GM19452 (cell line): ENCODE results near the gene DGCR6L.
A peak's percentile ranks its signal among the peaks of the same experiment; 100 is the strongest.
"Not testable (repeated sequence)": the region's sequence is repeated elsewhere in the genome, so short reads cannot be mapped to it uniquely, and the experiment has no call there.

Source experiments
- ATAC-seq: cut with Tn5 transposase; IDR thresholded peaks from one replicate; pipeline ENCODE4 v1.9.1; 2021; ENCODE audit not compliant: unreplicated experiment

The DGCR6L gene

GRCh38 chr22:20328569-20328930, 8.7 kb upstream of the DGCR6L start:
- ATAC-seq = not testable (repeated sequence)

GRCh38 chr22:20325996-20326395, 6.1 kb upstream of the DGCR6L start:
- ATAC-seq = not testable (repeated sequence)

GRCh38 chr22:20324139-20324516, 4.3 kb upstream of the DGCR6L start:
- ATAC-seq = no peak

- not testable (repeated sequence) for ATAC-seq
Observed at GRCh38 chr22:20321552-20322211, 1.8 kb upstream of the DGCR6L start.

- peak; percentile 6 for ATAC-seq
Observed at GRCh38 chr22:20320659-20321551, 1.0 kb upstream of the DGCR6L start.

GRCh38 chr22:20319041-20319744, 667 bp downstream of the DGCR6L start:
- peak; percentile 4 for ATAC-seq

- not testable (repeated sequence) for ATAC-seq
Observed at GRCh38 chr22:20318043-20318688, 1.7 kb downstream of the DGCR6L start.

- ATAC-seq = not testable (repeated sequence)
Observed at GRCh38 chr22:20317402-20318042, 2.3 kb downstream of the DGCR6L start.

GRCh38 chr22:20316844-20317401, 2.9 kb downstream of the DGCR6L start:
- ATAC-seq = no peak

- no peak for ATAC-seq
Observed at GRCh38 chr22:20316217-20316843, 3.5 kb downstream of the DGCR6L start.

- no peak for ATAC-seq
Observed at GRCh38 chr22:20315337-20316216, 4.3 kb downstream of the DGCR6L start.

GRCh38 chr22:20314741-20315336, 5.0 kb downstream of the DGCR6L start:
- ATAC-seq = not testable (repeated sequence)

GRCh38 chr22:20314206-20314605, 5.7 kb downstream of the DGCR6L start:
- ATAC-seq = not testable (repeated sequence)

- not testable (repeated sequence) for ATAC-seq
Observed at GRCh38 chr22:20313306-20314077, 6.4 kb downstream of the DGCR6L start.

- no peak for ATAC-seq
Observed at GRCh38 chr22:20312396-20313191, 7.3 kb downstream of the DGCR6L start.

GRCh38 chr22:20311249-20312062, 8.4 kb downstream of the DGCR6L start:
- ATAC-seq = not testable (repeated sequence)
